H54 (cell line): Measurements from ENCODE around the gene PLA1A.

Experiments
- DNase-seq: peaks from one replicate; pipeline ENCODE4 v3.0.0; 2011; ENCODE audit warnings: low spot score, mixed read lengths; ENCODE audit not compliant: insufficient read length
- FAIRE-seq: peaks from 3 replicates; lab custom pipeline; 2011; peaks lifted over from hg19 to GRCh38; lab: Jason Lieb, UNC
- POLR2A ChIP-seq: IDR thresholded peaks from 2 replicates; pipeline ENCODE4 v1.6.1; 2011; ENCODE audit warnings: low read depth, mild to moderate bottlenecking, low read length

PLA1A gene

GRCh38 chr3:119611664-119612063 lies 14.0 kb downstream of the PLA1A start:
- FAIRE-seq (no peak), DNase-seq (no peak)
- TF ChIP-seq POLR2A, result no peak

- no peak for TF ChIP-seq POLR2A
- no peak for DNase-seq
These were observed 15.5 kb downstream of the PLA1A start for GRCh38 chr3:119613201-119613600.

GRCh38 chr3:119613872-119614271 lies 16.2 kb downstream of the PLA1A start:
- TF ChIP-seq POLR2A, result no peak
- FAIRE-seq, result no peak

More at GRCh38 chr3:119613201-119613600, 15.5 kb downstream of the PLA1A start:
- FAIRE-seq, result no peak

GRCh38 chr3:119616056-119616455 lies 18.4 kb downstream of the PLA1A start:
- no peak for FAIRE-seq
- DNase-seq, result no peak
- no peak for TF ChIP-seq POLR2A

More at GRCh38 chr3:119613872-119614271, 16.2 kb downstream of the PLA1A start:
- no peak for DNase-seq

GRCh38 chr3:119619094-119619493 lies 21.4 kb downstream of the PLA1A start:
- DNase-seq (no peak), FAIRE-seq (no peak)
- TF ChIP-seq POLR2A, result no peak

- FAIRE-seq (no peak), DNase-seq (no peak)
- TF ChIP-seq POLR2A, result no peak
These were observed 23.2 kb downstream of the PLA1A start for GRCh38 chr3:119620899-119621298.

- no peak for FAIRE-seq
- no peak for DNase-seq
- no peak for TF ChIP-seq POLR2A
These were observed 26.5 kb downstream of the PLA1A start for GRCh38 chr3:119624002-119624720.

GRCh38 chr3:119625451-119626153 lies 27.9 kb downstream of the PLA1A start:
- no peak for TF ChIP-seq POLR2A
- no peak for DNase-seq
- no peak for FAIRE-seq

- DNase-seq (no peak), FAIRE-seq (no peak)
- TF ChIP-seq POLR2A, result no peak
These were observed 28.5 kb downstream of the PLA1A start for GRCh38 chr3:119626196-119626595.

- DNase-seq (no peak), FAIRE-seq (no peak)
- TF ChIP-seq POLR2A, result no peak
These were observed 29.8 kb downstream of the PLA1A start for GRCh38 chr3:119627461-119627860.

GRCh38 chr3:119628390-119628789 lies 30.7 kb downstream of the PLA1A start:
- no peak for TF ChIP-seq POLR2A
- no peak for DNase-seq
- FAIRE-seq, result no peak

- FAIRE-seq (no peak), DNase-seq (no peak)
- TF ChIP-seq POLR2A, result no peak
These were observed 31.2 kb downstream of the PLA1A start for GRCh38 chr3:119628816-119629445.

- DNase-seq, result no peak
- no peak for FAIRE-seq
- TF ChIP-seq POLR2A, result no peak
These were observed 32.6 kb downstream of the PLA1A start for GRCh38 chr3:119630128-119630879.
